ENCODE results near the gene TRERF1.

- no peak for TF ChIP-seq POLR2A (IDR thresholded peaks at IDR 0.05; ENCODE audit: low read length)
- no peak for TF ChIP-seq GATA1 (IDR thresholded peaks at IDR 0.05; ENCODE audit: low read depth, low read length)
Observed at GRCh38 chr6:42302411-42302810, 149.3 kb downstream of the TRERF1 start.
